ENCODE results near the gene FAM168A.

FAM168A gene

GRCh38 chr11:73597956-73598718, at the start of gene FAM168A:
FAM168A (minus strand) TSS chr11:73598112; CDS start chr11:73468474, 129,638 bp downstream.
- peak; percentile 97 for DNase-seq (ENCODE audit: low read depth)
- peak within 1 kb of the TSS; percentile 75 for H3K4me3 ChIP-seq (ENCODE audit: low read length)
- TF ChIP-seq, protein P1, sequence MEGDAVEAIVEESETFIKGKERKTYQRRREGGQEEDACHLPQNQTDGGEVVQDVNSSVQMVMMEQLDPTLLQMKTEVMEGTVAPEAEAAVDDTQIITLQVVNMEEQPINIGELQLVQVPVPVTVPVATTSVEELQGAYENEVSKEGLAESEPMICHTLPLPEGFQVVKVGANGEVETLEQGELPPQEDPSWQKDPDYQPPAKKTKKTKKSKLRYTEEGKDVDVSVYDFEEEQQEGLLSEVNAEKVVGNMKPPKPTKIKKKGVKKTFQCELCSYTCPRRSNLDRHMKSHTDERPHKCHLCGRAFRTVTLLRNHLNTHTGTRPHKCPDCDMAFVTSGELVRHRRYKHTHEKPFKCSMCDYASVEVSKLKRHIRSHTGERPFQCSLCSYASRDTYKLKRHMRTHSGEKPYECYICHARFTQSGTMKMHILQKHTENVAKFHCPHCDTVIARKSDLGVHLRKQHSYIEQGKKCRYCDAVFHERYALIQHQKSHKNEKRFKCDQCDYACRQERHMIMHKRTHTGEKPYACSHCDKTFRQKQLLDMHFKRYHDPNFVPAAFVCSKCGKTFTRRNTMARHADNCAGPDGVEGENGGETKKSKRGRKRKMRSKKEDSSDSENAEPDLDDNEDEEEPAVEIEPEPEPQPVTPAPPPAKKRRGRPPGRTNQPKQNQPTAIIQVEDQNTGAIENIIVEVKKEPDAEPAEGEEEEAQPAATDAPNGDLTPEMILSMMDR (IDR thresholded peaks at IDR 0.05; ENCODE audit: insufficient read depth, low read depth, low read length, missing control alignments) = peak; percentile 9

DNA sequence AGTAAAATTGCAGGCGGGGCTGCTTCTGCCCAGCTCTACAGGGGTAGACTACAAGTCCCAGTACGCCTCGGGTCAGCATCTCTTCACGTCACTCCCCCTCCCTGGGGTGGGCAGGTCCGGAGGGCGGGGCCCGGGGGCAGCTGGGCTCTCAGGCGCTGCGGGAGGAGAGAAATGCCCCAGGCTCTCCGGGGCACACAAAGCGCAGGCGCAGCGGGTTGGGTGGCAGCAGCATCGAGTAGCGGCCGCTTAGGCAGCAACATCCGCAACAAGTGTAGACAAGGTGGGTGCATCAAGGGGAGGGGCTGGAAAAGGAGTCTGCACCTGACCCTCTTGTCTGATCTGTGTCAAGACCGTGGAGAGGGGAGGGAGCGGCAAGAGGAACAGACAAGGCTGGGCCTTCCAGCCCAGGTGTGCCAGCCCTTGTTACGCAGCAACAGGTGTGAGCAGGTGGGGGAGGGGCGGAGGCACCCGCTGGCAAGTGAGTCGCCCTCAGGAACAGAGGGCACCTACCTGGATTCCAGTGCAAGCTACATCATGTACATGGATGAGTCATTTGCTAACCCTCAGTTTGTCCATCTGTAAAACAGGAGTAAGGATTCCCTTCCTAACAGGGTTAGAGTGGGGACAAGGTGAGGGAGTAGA, 49.7 kb upstream of the FAM168A start:
- peak; percentile 60 for DNase-seq (ENCODE audit: low read depth)
- no peak overlapping the region for H3K4me3 ChIP-seq (ENCODE audit: low read length)
- TF ChIP-seq, protein P1 (IDR thresholded peaks at IDR 0.05; ENCODE audit: insufficient read depth, low read depth, low read length, missing control alignments) = no peak

- H3K4me3 ChIP-seq (ENCODE audit: low read length) = no peak within 1 kb of the TSS
- DNase-seq (ENCODE audit: low read depth) = no peak
These were observed 48.2 kb upstream of the FAM168A start, which contains the start of gene PLEKHB1 for GRCh38 chr11:73645972-73646631. PLEKHB1 (plus strand) TSS chr11:73646581; CDS start chr11:73646609, 28 bp downstream.

DNA sequence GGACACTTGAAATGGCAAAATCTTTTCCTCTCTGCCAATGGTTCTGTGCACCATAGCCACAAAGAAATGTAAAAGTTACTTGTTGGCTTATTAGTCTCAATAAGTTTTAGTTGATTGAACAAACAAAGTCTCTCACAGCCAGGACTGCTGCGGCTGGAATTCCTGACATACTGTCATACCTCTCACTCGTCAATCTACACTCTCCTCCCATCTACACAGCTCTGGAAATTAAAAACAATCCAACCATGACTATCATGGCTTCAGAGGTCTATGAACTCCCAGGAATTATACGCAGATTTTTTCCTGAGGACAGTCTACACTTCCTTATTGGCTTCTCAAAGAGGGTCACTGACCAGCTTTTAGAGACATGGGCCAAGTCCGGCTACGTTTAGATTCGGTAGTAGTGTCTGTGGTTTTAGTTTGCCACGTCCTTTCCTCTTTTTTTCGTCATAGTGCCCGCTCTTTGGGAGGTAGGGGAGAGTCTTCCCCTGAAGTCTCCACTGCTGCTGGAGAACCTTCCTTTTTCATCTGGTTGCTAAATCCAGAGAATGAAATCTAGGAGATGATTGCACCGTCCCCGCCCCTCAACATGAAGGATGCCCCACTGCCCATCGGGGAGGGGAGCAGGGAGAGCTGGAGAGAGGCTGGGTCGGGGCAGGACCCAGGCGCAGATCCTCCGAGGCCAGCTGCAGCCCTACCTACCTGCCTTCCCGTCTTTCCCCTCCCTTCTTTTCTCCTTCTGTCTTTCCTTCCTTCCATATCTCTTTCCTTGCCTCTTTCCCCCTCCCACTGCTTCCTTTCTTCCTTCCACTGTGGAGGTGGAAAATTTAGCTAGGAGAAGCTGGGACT, 47.4 kb upstream of the FAM168A start:
- no peak overlapping the region for H3K4me3 ChIP-seq (ENCODE audit: low read length)
- TF ChIP-seq, protein P1 (IDR thresholded peaks at IDR 0.05; ENCODE audit: insufficient read depth, low read depth, low read length, missing control alignments) = no peak
- DNase-seq (ENCODE audit: low read depth) = no peak

More at GRCh38 chr11:73645972-73646631, 48.2 kb upstream of the FAM168A start, which contains the start of gene PLEKHB1:
- TF ChIP-seq, protein P1 (IDR thresholded peaks at IDR 0.05; ENCODE audit: insufficient read depth, low read depth, low read length, missing control alignments) = no peak

DNA sequence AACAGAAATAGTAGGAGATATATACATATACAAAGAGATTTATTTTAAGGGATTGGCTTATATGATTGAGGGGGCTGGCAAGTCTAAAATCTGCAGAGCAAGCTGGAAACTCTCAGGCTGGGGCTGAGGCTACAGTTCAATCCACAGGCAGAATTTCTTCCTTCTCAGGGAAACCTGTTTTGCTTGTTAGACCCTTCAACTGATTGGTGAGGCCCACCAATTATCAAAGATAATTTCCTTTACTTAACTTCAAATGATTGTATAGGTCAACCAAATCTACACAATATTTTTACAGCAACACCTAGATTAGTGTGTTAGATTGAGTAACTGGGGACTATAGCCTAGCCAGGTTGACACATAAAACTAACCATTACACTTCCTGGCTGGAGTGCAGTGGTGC, 43.8 kb upstream of the FAM168A start:
- no peak for DNase-seq (ENCODE audit: low read depth)
- H3K4me3 ChIP-seq (ENCODE audit: low read length) = no peak overlapping the region
- TF ChIP-seq, protein P1 (IDR thresholded peaks at IDR 0.05; ENCODE audit: insufficient read depth, low read depth, low read length, missing control alignments) = no peak

GRCh38 chr11:73640592-73640991, 42.7 kb upstream of the FAM168A start:
- DNase-seq (ENCODE audit: low read depth) = no peak
- no peak overlapping the region for H3K4me3 ChIP-seq (ENCODE audit: low read length)
- TF ChIP-seq, protein P1 (IDR thresholded peaks at IDR 0.05; ENCODE audit: insufficient read depth, low read depth, low read length, missing control alignments) = no peak

All from epithelial cell of esophagus (primary cell).